ENCODE measurements around the gene ABLIM1. TPM values are rescaled to one million over a fixed set of nuclear protein-coding genes. Genes with fewer than 3 reads are reported as not detected.

ABLIM1 gene
- polyA plus RNA-seq, 3 donors: 0.33 to 0.91 (median 0.57) TPM

GRCh38 chr10:114384601-114385000, 273.5 kb downstream of the ABLIM1 start:
- Mint-ChIP-seq H3K27me3 (ENCODE audit: low read depth in 3 of 3) (peaks cover 5 to 13% (median 10%) of the 10 kb centered on the region in 3 donors), H3K27ac (no peak overlapping the region), H3K4me3 (no peak overlapping the region), H3K9me3 (no peaks in the 10 kb centered on the region), H3K4me1 (no peaks in the 10 kb centered on the region), H3K36me3 (no peaks in the 10 kb centered on the region)
- H3K27me3 ChIP-seq (ENCODE audit: control insufficient read depth in 2 of 2, insufficient read depth in 2 of 2, low read length in 2 of 2): no peaks in the 10 kb centered on the region
- WGBS (ENCODE audit: insufficient coverage): 92% methylated on average over 4 of the region's 5 CpGs
- no peaks in the 10 kb centered on the region for H3K79me2 ChIP-seq (ENCODE audit: insufficient read depth, low read length)
- no peak overlapping the region for H3K4me3 ChIP-seq (replicated peaks in 1 of 3; ENCODE audit: low read depth in 2 of 3, low read length in 3 of 3)
- intact Hi-C loops (cut with micrococcal nuclease): no loop called here
- no peaks in the 10 kb centered on the region for H4K20me1 ChIP-seq (ENCODE audit: insufficient read depth, low read length)
- H3K9ac ChIP-seq (ENCODE audit: insufficient read depth, low read length, poor library complexity, severe bottlenecking): no peak overlapping the region
- DNase-seq: no peak
- TF ChIP-seq, protein P1, sequence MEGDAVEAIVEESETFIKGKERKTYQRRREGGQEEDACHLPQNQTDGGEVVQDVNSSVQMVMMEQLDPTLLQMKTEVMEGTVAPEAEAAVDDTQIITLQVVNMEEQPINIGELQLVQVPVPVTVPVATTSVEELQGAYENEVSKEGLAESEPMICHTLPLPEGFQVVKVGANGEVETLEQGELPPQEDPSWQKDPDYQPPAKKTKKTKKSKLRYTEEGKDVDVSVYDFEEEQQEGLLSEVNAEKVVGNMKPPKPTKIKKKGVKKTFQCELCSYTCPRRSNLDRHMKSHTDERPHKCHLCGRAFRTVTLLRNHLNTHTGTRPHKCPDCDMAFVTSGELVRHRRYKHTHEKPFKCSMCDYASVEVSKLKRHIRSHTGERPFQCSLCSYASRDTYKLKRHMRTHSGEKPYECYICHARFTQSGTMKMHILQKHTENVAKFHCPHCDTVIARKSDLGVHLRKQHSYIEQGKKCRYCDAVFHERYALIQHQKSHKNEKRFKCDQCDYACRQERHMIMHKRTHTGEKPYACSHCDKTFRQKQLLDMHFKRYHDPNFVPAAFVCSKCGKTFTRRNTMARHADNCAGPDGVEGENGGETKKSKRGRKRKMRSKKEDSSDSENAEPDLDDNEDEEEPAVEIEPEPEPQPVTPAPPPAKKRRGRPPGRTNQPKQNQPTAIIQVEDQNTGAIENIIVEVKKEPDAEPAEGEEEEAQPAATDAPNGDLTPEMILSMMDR (IDR thresholded peaks at IDR 0.05): no peak
- H3K4me1 ChIP-seq (ENCODE audit: control insufficient read depth in 1 of 2, insufficient read depth in 2 of 2, low read length in 2 of 2): no peaks in the 10 kb centered on the region
- no peaks in the 10 kb centered on the region for H3K36me3 ChIP-seq (replicated peaks in 1 of 2; ENCODE audit: control insufficient read depth in 1 of 2, insufficient read depth in 2 of 2, low read length in 2 of 2)
- no peak overlapping the region for H3K27ac ChIP-seq (ENCODE audit: low read depth in 1 of 2, low read length in 2 of 2)
- no peaks in the 10 kb centered on the region for H3K9me3 ChIP-seq (replicated peaks in 1 of 2; ENCODE audit: control insufficient read depth in 1 of 2, insufficient read depth in 1 of 2, low read length in 2 of 2)
- H3K4me2 ChIP-seq (replicated peaks; ENCODE audit: extremely low read depth, low read length, poor library complexity, severe bottlenecking): no peak overlapping the region
- no peak overlapping the region for H2AFZ ChIP-seq (ENCODE audit: insufficient read depth, low read depth, low read length, poor library complexity, severe bottlenecking)

- no peaks in the 10 kb centered on the region for H4K20me1 ChIP-seq (ENCODE audit: insufficient read depth, low read length)
- DNase-seq: no peak
- no peaks in the 10 kb centered on the region for H3K79me2 ChIP-seq (ENCODE audit: insufficient read depth, low read length)
- Mint-ChIP-seq H3K36me3 (no peaks in the 10 kb centered on the region), H3K9me3 (no peaks in the 10 kb centered on the region), H3K4me3 (no peak overlapping the region), H3K4me1 (no peaks in the 10 kb centered on the region), H3K27me3 (ENCODE audit: low read depth in 3 of 3) (peaks cover 5 to 13% (median 10%) of the 10 kb centered on the region in 3 donors), H3K27ac (no peak overlapping the region)
- 90% methylated on average over 6 of the region's 9 CpGs for WGBS (ENCODE audit: insufficient coverage)
- no peak overlapping the region for H3K27ac ChIP-seq (ENCODE audit: low read depth in 1 of 2, low read length in 2 of 2)
- H3K4me1 ChIP-seq (ENCODE audit: control insufficient read depth in 1 of 2, insufficient read depth in 2 of 2, low read length in 2 of 2): no peaks in the 10 kb centered on the region
- intact Hi-C loops (cut with micrococcal nuclease): no loop called here
- no peak overlapping the region for H2AFZ ChIP-seq (ENCODE audit: insufficient read depth, low read depth, low read length, poor library complexity, severe bottlenecking)
- no peak overlapping the region for H3K4me2 ChIP-seq (replicated peaks; ENCODE audit: extremely low read depth, low read length, poor library complexity, severe bottlenecking)
- H3K36me3 ChIP-seq (replicated peaks in 1 of 2; ENCODE audit: control insufficient read depth in 1 of 2, insufficient read depth in 2 of 2, low read length in 2 of 2): no peaks in the 10 kb centered on the region
- no peaks in the 10 kb centered on the region for H3K27me3 ChIP-seq (ENCODE audit: control insufficient read depth in 2 of 2, insufficient read depth in 2 of 2, low read length in 2 of 2)
- TF ChIP-seq, protein P1 (IDR thresholded peaks at IDR 0.05): no peak
- no peak overlapping the region for H3K9ac ChIP-seq (ENCODE audit: insufficient read depth, low read length, poor library complexity, severe bottlenecking)
- no peaks in the 10 kb centered on the region for H3K9me3 ChIP-seq (replicated peaks in 1 of 2; ENCODE audit: control insufficient read depth in 1 of 2, insufficient read depth in 1 of 2, low read length in 2 of 2)
- H3K4me3 ChIP-seq (replicated peaks in 1 of 3; ENCODE audit: low read depth in 2 of 3, low read length in 3 of 3): no peak overlapping the region
Observed at GRCh38 chr10:114384181-114384580, 273.9 kb downstream of the ABLIM1 start.

Small RNA genes within 50 kb of the gene (small RNA-seq; reads per million reads assigned to genes)
- not detected for gene RN7SL384P (ENCODE audit: insufficient read length, low read depth)

Other genes with a start within 250 kb of the ABLIM1 start
- gene FHIP2A, start 163.5 kb upstream of the ABLIM1 start, polyA plus RNA-seq: 1 to 10 TPM; 4.4 to 9.6 (median 9.2) TPM

Measured in CD14-positive monocyte (primary cell).